Measurements from ENCODE around the gene STK4. TPM values are rescaled to one million over a fixed set of nuclear protein-coding genes. Genes with fewer than 3 reads are reported as not detected.

The STK4 gene
- total and polyA plus RNA-seq, 2 donors (not counting 3 experiments of a cell fraction or from before 2014, with no cell fraction given), result 9.1 to 29.6 TPM

GRCh38 chr20:45037635-45038034 lies 71.3 kb downstream of the STK4 start:
- CTCF ChIA-PET, result interaction anchor here (0.8 to 1.9 kb wide), 5 partner anchors 9 to 74 kb away, joined by 3 to 8 read pairs (median 5); no protein-coding TSS in a partner anchor
- no peak overlapping the region for H3K27ac ChIP-seq (ENCODE audit: insufficient read depth, low read depth, low read length)
- H3K9ac ChIP-seq (replicated peaks; ENCODE audit: extremely low read depth, insufficient read depth, low read length), result no peak overlapping the region
- TF ChIP-seq MYC (IDR thresholded peaks at IDR 0.05; ENCODE audit: low read depth, low read length) (no peak), MAX (IDR thresholded peaks at IDR 0.05; ENCODE audit: insufficient read depth, insufficient read length) (no peak), POLR2A (IDR thresholded peaks at IDR 0.05; ENCODE audit: low read depth, low read length) (no peak), POLR2AphosphoS5 (IDR thresholded peaks at IDR 0.05; ENCODE audit: insufficient read depth, low read depth, low read length) (no peak), JUN (IDR thresholded peaks at IDR 0.05; ENCODE audit: borderline replicate concordance, insufficient read depth, insufficient read length, low read depth) (no peak), CTCF (IDR thresholded peaks at IDR 0.05; ENCODE audit: extremely low read depth in 1 of 2, insufficient read depth in 1 of 2, low read depth in 1 of 2, low read length in 2 of 2) (no peak), FOS (IDR thresholded peaks at IDR 0.05; ENCODE audit: borderline replicate concordance, insufficient read depth, low read length) (no peak), EZH2 (IDR thresholded peaks at IDR 0.05; ENCODE audit: borderline replicate concordance, low read depth, low read length, severe bottlenecking) (no peak), GATA2 (IDR thresholded peaks at IDR 0.05; ENCODE audit: insufficient read depth, insufficient read length, low read depth, low read length) (no peak)
- peaks cover 25% of the 10 kb centered on the region for H3K4me1 ChIP-seq (ENCODE audit: control insufficient read depth, extremely low read depth, insufficient read depth, low read length)
- no peak overlapping the region for H2AFZ ChIP-seq (ENCODE audit: low read depth, low read length)
- DNase-seq (ENCODE audit: low read depth, low spot score) (no peak), FAIRE-seq (no peak)
- H3K9me1 ChIP-seq (replicated peaks; ENCODE audit: control insufficient read depth, extremely low read depth, insufficient read depth, low read length), result no peaks in the 10 kb centered on the region
- H3K4me3 ChIP-seq (replicated peaks in 1 of 3; ENCODE audit: insufficient read depth in 1 of 3, low read depth in 1 of 3, low read length in 3 of 3), result no peak overlapping the region
- H3K9me3 ChIP-seq (replicated peaks; ENCODE audit: control insufficient read depth, insufficient read depth, low read length), result no peaks in the 10 kb centered on the region
- peaks cover 1% of the 10 kb centered on the region for H3K79me2 ChIP-seq (ENCODE audit: control insufficient read depth, insufficient read depth, low read length)
- no peak overlapping the region for H3K4me2 ChIP-seq (ENCODE audit: insufficient read depth, low read length)
- no peaks in the 10 kb centered on the region for H3K27me3 ChIP-seq (ENCODE audit: control insufficient read depth in 2 of 2, insufficient read depth in 2 of 2, low read length in 2 of 2)
- BruUV-seq (replicated peaks), result no TSS peak
- POLR2A ChIA-PET, result interaction anchor here (0.6 kb wide), 1 partner anchor 19 kb away, joined by 5 read pairs; no protein-coding TSS in a partner anchor
- no peaks in the 10 kb centered on the region for H4K20me1 ChIP-seq (replicated peaks; ENCODE audit: control insufficient read depth, extremely low read depth, insufficient read depth, low read length)
- no peaks in the 10 kb centered on the region for H3K36me3 ChIP-seq (ENCODE audit: control insufficient read depth in 2 of 2, extremely low read depth in 1 of 2, insufficient read depth in 2 of 2, low read length in 2 of 2)
- dilution Hi-C loops (cut with MboI; ENCODE audit: extremely low pct_ligation_motif_present, low sequenced_read_pairs) (no loop called here), intact Hi-C loops (cut with micrococcal nuclease) (no loop called here)

Data from endothelial cell of umbilical vein (primary cell).